22Rv1 (cell line): ENCODE data around the gene NPHS1.

Experiments used
- H3K27ac ChIP-seq: fragments of 450-650 bp; 2 replicates; pipeline ENCODE4 v1.5.1; 2017
- CTCF ChIP-seq: fragments of 450-650 bp; IDR thresholded peaks from 2 replicates; pipeline ENCODE4 v1.5.1; 2017; ENCODE audit warnings: mild to moderate bottlenecking
- ZFX ChIP-seq: fragments of 450-650 bp; IDR thresholded peaks from 2 replicates; pipeline ENCODE4 v1.6.1; 2017; ENCODE audit warnings: antibody characterized with exemption, borderline replicate concordance

NPHS1 gene

GRCh38 chr19:35853038-35853756, 893 bp upstream of the NPHS1 start:
- TF ChIP-seq ZFX, result no peak
- TF ChIP-seq CTCF, result no peak
- H3K27ac ChIP-seq, result no peak overlapping the region

GRCh38 chr19:35851213-35852028, 883 bp downstream of the NPHS1 start:
- peak; percentile 36 for TF ChIP-seq CTCF
- TF ChIP-seq ZFX, result no peak
- H3K27ac ChIP-seq, result no peak overlapping the region

- H3K27ac ChIP-seq, result no peak overlapping the region
- TF ChIP-seq CTCF (no peak), ZFX (no peak)
Observed at GRCh38 chr19:35848919-35849505, 3.3 kb downstream of the NPHS1 start.

GRCh38 chr19:35848486-35848885, 3.8 kb downstream of the NPHS1 start:
- H3K27ac ChIP-seq, result no peak overlapping the region
- no peak for TF ChIP-seq CTCF
- no peak for TF ChIP-seq ZFX

GRCh38 chr19:35847911-35848310, 4.4 kb downstream of the NPHS1 start:
- no peak overlapping the region for H3K27ac ChIP-seq
- TF ChIP-seq CTCF (no peak), ZFX (no peak)

GRCh38 chr19:35846038-35846668, 6.2 kb downstream of the NPHS1 start:
- no peak overlapping the region for H3K27ac ChIP-seq
- no peak for TF ChIP-seq ZFX
- no peak for TF ChIP-seq CTCF
